WTC11 (cell line): Measurements from ENCODE around the gene DPYSL5. TPM values are rescaled to one million over a fixed set of nuclear protein-coding genes. Genes with fewer than 3 reads are reported as not detected.

Experiments used
- ATAC-seq: fragments of 200-7000 bp; cut with Tn5 transposase; 2 replicates; pipeline ENCODE4 v1.10.0; 2021; ENCODE audit warnings: mild to moderate bottlenecking, moderate library complexity
- CTCF ChIA-PET: fragments of 300-600 bp; sonication (Branson Sonifier 250); formaldehyde crosslinking; loops from one replicate; lab custom pipeline; 2021; ENCODE audit warnings: antibody characterized with exemption; lab: Charles Lee
- POLR2A ChIA-PET: fragments of 350-600 bp; sonication (Branson Sonifier 250); formaldehyde crosslinking; loops from one replicate; lab custom pipeline; 2021; ENCODE audit warnings: antibody characterized with exemption; lab: Charles Lee
- DNase-seq: peaks from one replicate; pipeline ENCODE4 v3.0.0; 2021; ENCODE audit warnings: low spot score
- H3K27ac Mint-ChIP-seq: 2 replicates; pipeline ENCODE4 v1.8.0; 2021; ENCODE audit warnings: mixed read lengths
- H3K27me3 Mint-ChIP-seq: 2 replicates; pipeline ENCODE4 v1.8.0; 2021; ENCODE audit warnings: low read depth, mild to moderate bottlenecking, moderate library complexity, mixed read lengths
- H3K36me3 Mint-ChIP-seq: 2 replicates; pipeline ENCODE4 v1.8.0; 2021; ENCODE audit warnings: mixed read lengths
- H3K4me1 Mint-ChIP-seq: 2 replicates; pipeline ENCODE4 v1.8.0; 2022; ENCODE audit warnings: mixed read lengths
- H3K4me3 Mint-ChIP-seq: 2 replicates; pipeline ENCODE4 v1.8.0; 2021; ENCODE audit warnings: mild to moderate bottlenecking, moderate library complexity, mixed read lengths
- H3K9me3 Mint-ChIP-seq: 2 replicates; pipeline ENCODE4 v1.8.0; 2021; ENCODE audit warnings: mixed read lengths
- CREB1 ChIP-seq: sonication (generic); formaldehyde crosslinking; IDR thresholded peaks from 2 replicates; pipeline ENCODE4 v1.8.0; 2023; ENCODE audit warnings: mild to moderate bottlenecking, missing genetic modification reagents
- CTCF ChIP-seq: fragments of 200-600 bp; IDR thresholded peaks from 2 replicates; pipeline ENCODE4 v1.8.0; 2022; ENCODE audit warnings: antibody characterized with exemption
- EMX1 ChIP-seq: fragments of 250-450 bp; sonication (Bioruptor Pico); IDR thresholded peaks from 2 replicates; pipeline ENCODE4 v1.8.0; 2021; ENCODE audit warnings: mild to moderate bottlenecking
- ETV6 ChIP-seq: sonication (generic); formaldehyde crosslinking; IDR thresholded peaks from 2 replicates; pipeline ENCODE4 v1.8.1; 2022; ENCODE audit warnings: mild to moderate bottlenecking, missing genetic modification reagents
- GABPB1 ChIP-seq: sonication (generic); formaldehyde crosslinking; IDR thresholded peaks from 2 replicates; pipeline ENCODE4 v1.8.1; 2023; ENCODE audit warnings: mild to moderate bottlenecking, missing genetic modification reagents
- MLX ChIP-seq: sonication (generic); formaldehyde crosslinking; IDR thresholded peaks from 2 replicates; pipeline ENCODE4 v1.8.1; 2023; ENCODE audit warnings: mild to moderate bottlenecking, missing genetic modification reagents, moderate library complexity
- MYBL2 ChIP-seq: sonication (generic); formaldehyde crosslinking; IDR thresholded peaks from 2 replicates; pipeline ENCODE4 v1.8.1; 2023; ENCODE audit warnings: mild to moderate bottlenecking, moderate library complexity, missing genetic modification reagents
- NFYB ChIP-seq: sonication (generic); formaldehyde crosslinking; conservative IDR thresholded peaks from 2 replicates; pipeline ENCODE4 v1.8.0; 2022; ENCODE audit warnings: low read depth, missing genetic modification reagents
- NR1H2 ChIP-seq: sonication (generic); formaldehyde crosslinking; IDR thresholded peaks from 2 replicates; pipeline ENCODE4 v1.9.0; 2021; ENCODE audit warnings: mild to moderate bottlenecking, moderate library complexity, missing genetic modification reagents
- TEAD4 ChIP-seq: sonication (generic); formaldehyde crosslinking; IDR thresholded peaks from 2 replicates; pipeline ENCODE4 v1.8.0; 2022; ENCODE audit warnings: mild to moderate bottlenecking, missing genetic modification reagents
- ZBTB21 ChIP-seq: sonication (generic); formaldehyde crosslinking; IDR thresholded peaks from 2 replicates; pipeline ENCODE4 v1.8.1; 2023; ENCODE audit warnings: mild to moderate bottlenecking, missing genetic modification reagents, borderline replicate concordance
- ZNF232 ChIP-seq: sonication (generic); formaldehyde crosslinking; IDR thresholded peaks from 2 replicates; pipeline ENCODE4 v1.8.0; 2022; ENCODE audit warnings: mild to moderate bottlenecking, missing genetic modification reagents
- ZNF281 ChIP-seq: sonication (generic); formaldehyde crosslinking; IDR thresholded peaks from 2 replicates; pipeline ENCODE4 v1.8.0; 2023; ENCODE audit warnings: mild to moderate bottlenecking, missing genetic modification reagents
- ZNF425 ChIP-seq: fragments of 250-450 bp; sonication (Bioruptor Pico); conservative IDR thresholded peaks from 2 replicates; pipeline ENCODE4 v1.9.0; 2021; ENCODE audit warnings: mild to moderate bottlenecking
- ZNF532 ChIP-seq: fragments of 250-450 bp; sonication (Bioruptor Pico); IDR thresholded peaks from 2 replicates; pipeline ENCODE4 v1.9.0; 2021; ENCODE audit warnings: mild to moderate bottlenecking, borderline replicate concordance
- total RNA-seq: library from RNA; stranded (reverse); gene quantifications from 3 replicates; pipeline ENCODE4 v1.2.3, GENCODE V29; 2021

The DPYSL5 gene
- total RNA-seq, 1 experiment from 2014 or later = 12.1 TPM

- H3K27ac Mint-ChIP-seq = no peak overlapping the region
- ChIA-PET CTCF (interaction anchor here (1.1 to 2.2 kb wide), 2 partner anchors 15 to 155 kb away, joined by 3 to 7 read pairs; no protein-coding TSS in a partner anchor), POLR2A (interaction anchor here (0.6 kb wide), 1 partner anchor 82 kb away, joined by 4 read pairs; no protein-coding TSS in a partner anchor)
Observed at GRCh38 chr2:26861610-26862224, 13.8 kb downstream of the DPYSL5 start.

More at GRCh38 chr2:26861610-26862224, 13.8 kb downstream of the DPYSL5 start:
- no peak overlapping the region for H3K4me3 Mint-ChIP-seq
- no peaks in the 10 kb centered on the region for H3K36me3 Mint-ChIP-seq
- ATAC-seq (no peak), DNase-seq (no peak)
- TF ChIP-seq CREB1 (CRISPR knock-in tag) = no peak
- TF ChIP-seq ZNF532 = no peak
- no peak for TF ChIP-seq MYBL2 (CRISPR knock-in tag)
- TF ChIP-seq EMX1 (CRISPR knock-in tag) = no peak
- no peak for TF ChIP-seq ZNF425 (CRISPR knock-in tag)
- no peak for TF ChIP-seq ZNF281
- no peak for TF ChIP-seq NFYB
- TF ChIP-seq GABPB1 = no peak
- no peak for TF ChIP-seq CTCF
- TF ChIP-seq NR1H2 (CRISPR knock-in tag) = no peak
- TF ChIP-seq ZNF232 (CRISPR knock-in tag) = no peak
- no peak for TF ChIP-seq ZBTB21
- no peak for TF ChIP-seq MLX (CRISPR knock-in tag)
- no peak for TF ChIP-seq TEAD4
- TF ChIP-seq ETV6 (CRISPR knock-in tag) = no peak
- H3K27me3 Mint-ChIP-seq = peaks cover 11% of the 10 kb centered on the region
- no peaks in the 10 kb centered on the region for H3K4me1 Mint-ChIP-seq
- H3K9me3 Mint-ChIP-seq = no peaks in the 10 kb centered on the region
